HEK293T (cell line): ENCODE measurements around the gene NEMF.

Source experiments
- ARNT ChIP-seq: fragments of 450-650 bp; IDR thresholded peaks from 2 replicates; pipeline ENCODE4 v1.6.1; 2017; ENCODE audit warnings: mild to moderate bottlenecking
- ELF4 ChIP-seq: fragments of 450-650 bp; IDR thresholded peaks from 2 replicates; pipeline ENCODE4 v1.6.1; 2017; ENCODE audit warnings: antibody characterized with exemption
- FOXA1 ChIP-seq: fragments of 450-650 bp; IDR thresholded peaks from 2 replicates; pipeline ENCODE4 v1.6.1; 2016; ENCODE audit warnings: mild to moderate bottlenecking
- FOXM1 ChIP-seq: fragments of 450-650 bp; IDR thresholded peaks from 2 replicates; pipeline ENCODE4 v1.6.1; 2017; ENCODE audit warnings: mild to moderate bottlenecking, borderline replicate concordance
- HDGF ChIP-seq: fragments of 450-650 bp; IDR thresholded peaks from 2 replicates; pipeline ENCODE4 v1.6.1; 2017; ENCODE audit warnings: antibody characterized with exemption, borderline replicate concordance
- L3MBTL2 ChIP-seq: fragments of 450-650 bp; conservative IDR thresholded peaks from 2 replicates; pipeline ENCODE4 v1.6.1; 2016; ENCODE audit warnings: mild to moderate bottlenecking
- PKNOX1 ChIP-seq: fragments of 450-650 bp; IDR thresholded peaks from 2 replicates; pipeline ENCODE4 v1.6.1; 2016
- SP1 ChIP-seq: fragments of 450-650 bp; IDR thresholded peaks from 2 replicates; pipeline ENCODE4 v1.6.1; 2017
- TARDBP ChIP-seq: fragments of 450-650 bp; IDR thresholded peaks from 2 replicates; pipeline ENCODE4 v1.6.1; 2016
- ZNF384 ChIP-seq: fragments of 450-650 bp; IDR thresholded peaks from 2 replicates; pipeline ENCODE4 v1.6.1; 2016

- TF ChIP-seq TARDBP (no peak), FOXA1 (no peak), HDGF (no peak), ARNT (no peak), L3MBTL2 (no peak), SP1 (no peak), FOXM1 (no peak), PKNOX1 (no peak), ELF4 (no peak), ZNF384 (no peak)
Measured at GRCh38 chr14:49886523-49886922, 33.9 kb upstream of the NEMF start.
